Activated CD4-positive, alpha-beta memory T cell treated with anti-CD3 and anti-CD28 coated beads for 36 hours (primary cell): ENCODE results near the gene AKAP4. TPM values are rescaled to one million over a fixed set of nuclear protein-coding genes. Genes with fewer than 3 reads are reported as not detected.

Experiments
- CTCF ChIA-PET: fragments of 350-600 bp; sonication (Branson Sonifier 250); formaldehyde crosslinking; loops from one replicate; lab custom pipeline; 2021; ENCODE audit warnings: antibody characterized with exemption, inconsistent platforms; lab: Charles Lee
- POLR2A ChIA-PET: fragments of 350-600 bp; sonication (Branson Sonifier 250); formaldehyde crosslinking; loops from one replicate; lab custom pipeline; 2021; ENCODE audit warnings: antibody characterized with exemption; lab: Charles Lee
- DNase-seq: peaks from one replicate; pipeline ENCODE4 v3.0.0-alpha.2; 2020
- H3K27ac Mint-ChIP-seq: one replicate; pipeline ENCODE4 v1.8.0; 2021; ENCODE audit warnings: mixed read lengths
- H3K27me3 Mint-ChIP-seq: one replicate; pipeline ENCODE4 v1.8.0; 2021; ENCODE audit warnings: mixed read lengths
- H3K36me3 Mint-ChIP-seq: one replicate; pipeline ENCODE4 v1.8.0; 2021; ENCODE audit warnings: mixed read lengths
- H3K4me1 Mint-ChIP-seq: one replicate; pipeline ENCODE4 v1.8.0; 2021; ENCODE audit warnings: low read depth, mixed read lengths
- H3K4me3 Mint-ChIP-seq: one replicate; pipeline ENCODE4 v1.8.0; 2021; ENCODE audit warnings: mild to moderate bottlenecking, mixed read lengths
- H3K9me3 Mint-ChIP-seq: one replicate; pipeline ENCODE4 v1.8.0; 2021; ENCODE audit warnings: mixed read lengths
- intact Hi-C: fragments of 100-400 bp; cut with micrococcal nuclease; formaldehyde crosslinking; loops from one replicate; pipeline ENCODE4 v1.15.1; 2023
- total RNA-seq, 2 experiments: library from RNA; stranded (reverse); gene quantifications; one replicate each; pipeline ENCODE4 v1.2.3, GENCODE V29; 2021

Gene AKAP4, protein sequence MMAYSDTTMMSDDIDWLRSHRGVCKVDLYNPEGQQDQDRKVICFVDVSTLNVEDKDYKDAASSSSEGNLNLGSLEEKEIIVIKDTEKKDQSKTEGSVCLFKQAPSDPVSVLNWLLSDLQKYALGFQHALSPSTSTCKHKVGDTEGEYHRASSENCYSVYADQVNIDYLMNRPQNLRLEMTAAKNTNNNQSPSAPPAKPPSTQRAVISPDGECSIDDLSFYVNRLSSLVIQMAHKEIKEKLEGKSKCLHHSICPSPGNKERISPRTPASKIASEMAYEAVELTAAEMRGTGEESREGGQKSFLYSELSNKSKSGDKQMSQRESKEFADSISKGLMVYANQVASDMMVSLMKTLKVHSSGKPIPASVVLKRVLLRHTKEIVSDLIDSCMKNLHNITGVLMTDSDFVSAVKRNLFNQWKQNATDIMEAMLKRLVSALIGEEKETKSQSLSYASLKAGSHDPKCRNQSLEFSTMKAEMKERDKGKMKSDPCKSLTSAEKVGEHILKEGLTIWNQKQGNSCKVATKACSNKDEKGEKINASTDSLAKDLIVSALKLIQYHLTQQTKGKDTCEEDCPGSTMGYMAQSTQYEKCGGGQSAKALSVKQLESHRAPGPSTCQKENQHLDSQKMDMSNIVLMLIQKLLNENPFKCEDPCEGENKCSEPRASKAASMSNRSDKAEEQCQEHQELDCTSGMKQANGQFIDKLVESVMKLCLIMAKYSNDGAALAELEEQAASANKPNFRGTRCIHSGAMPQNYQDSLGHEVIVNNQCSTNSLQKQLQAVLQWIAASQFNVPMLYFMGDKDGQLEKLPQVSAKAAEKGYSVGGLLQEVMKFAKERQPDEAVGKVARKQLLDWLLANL
- not detected for total RNA-seq

DNA sequence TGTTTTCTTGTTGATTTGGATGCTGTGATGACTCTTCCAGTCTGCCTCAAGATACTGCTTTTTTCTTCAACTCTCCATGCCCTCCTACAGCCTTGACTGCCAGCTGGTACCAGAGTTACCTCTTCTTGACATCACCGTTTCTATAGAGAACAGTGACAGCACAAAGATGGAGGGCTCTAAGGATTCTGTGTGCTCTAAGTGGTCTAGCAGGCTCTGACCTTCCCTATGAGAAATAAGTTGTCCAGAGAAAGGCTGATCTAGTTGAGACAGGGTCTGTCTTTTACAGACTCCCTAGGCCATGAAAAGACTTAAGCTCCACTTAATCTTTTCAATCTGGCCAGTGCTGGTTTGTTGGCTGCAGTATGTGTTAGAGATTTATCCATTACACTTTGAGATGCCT lies at the start of gene AKAP4:
AKAP4 (minus strand) TSS at position 101 of the 400 bp plus-strand sequence. CDS start 118 bp downstream, outside the sequence.
- Mint-ChIP-seq H3K27ac (no peak within 1 kb of the TSS), H3K4me3 (no peak within 1 kb of the TSS), H3K4me1 (peaks cover 8% of the 10 kb centered on the region), H3K36me3 (no peaks in the 10 kb centered on the region), H3K27me3 (peaks cover 1% of the 10 kb centered on the region), H3K9me3 (no peaks in the 10 kb centered on the region)
- DNase-seq: no peak
- intact Hi-C loops: no loop called here
- ChIA-PET CTCF (no interaction called here), POLR2A (no interaction called here)

DNA sequence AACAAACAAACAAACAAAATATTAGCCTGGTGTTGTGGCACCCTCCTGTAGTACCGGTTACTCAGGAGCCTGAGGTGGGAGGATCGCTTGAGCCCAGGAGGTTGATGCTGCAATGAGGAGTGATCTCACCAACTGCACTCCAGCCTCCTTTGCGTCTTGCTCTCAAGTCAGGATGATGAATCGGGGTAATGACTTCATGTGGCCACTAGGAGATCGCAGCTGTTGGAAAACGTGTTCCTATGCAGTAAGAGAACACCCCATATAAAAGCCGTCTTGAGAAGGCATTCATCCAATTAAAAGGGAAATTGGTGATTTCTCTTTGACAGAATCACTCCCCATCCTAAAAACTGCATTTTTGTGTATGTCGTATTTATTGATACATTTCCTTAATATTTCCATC lies 10.7 kb upstream of the AKAP4 start:
- intact Hi-C loops: no loop called here
- H3K27ac Mint-ChIP-seq: no peak overlapping the region
- H3K9me3 Mint-ChIP-seq: no peaks in the 10 kb centered on the region

DNA sequence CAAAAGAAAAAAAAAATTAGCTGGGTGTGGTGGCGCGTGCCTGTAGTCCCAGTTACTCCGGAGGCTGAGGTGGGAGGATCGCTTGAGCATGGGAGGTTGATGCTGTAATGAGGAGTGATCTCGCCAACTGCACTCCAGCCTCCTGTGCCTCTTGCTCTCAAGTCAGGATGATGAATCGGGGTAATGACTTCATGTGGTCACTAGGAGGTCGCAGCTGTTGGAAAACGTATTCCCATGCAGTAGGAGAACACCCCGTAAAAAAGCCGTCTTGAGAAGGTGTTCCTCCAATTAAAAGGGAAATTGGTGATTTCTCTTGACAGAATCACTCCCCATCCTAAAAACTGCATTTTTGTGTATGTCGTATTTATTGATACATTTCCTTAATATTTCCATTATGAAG lies 5.9 kb upstream of the AKAP4 start:
- Mint-ChIP-seq H3K4me3 (no peak overlapping the region), H3K27me3 (no peaks in the 10 kb centered on the region), H3K27ac (no peak overlapping the region), H3K9me3 (no peaks in the 10 kb centered on the region), H3K4me1 (peaks cover 8% of the 10 kb centered on the region), H3K36me3 (no peaks in the 10 kb centered on the region)
- CTCF ChIA-PET: no interaction called here
- intact Hi-C loops: no loop called here
- no peak for DNase-seq
- POLR2A ChIA-PET: no interaction called here

More for the DNA sequence above, 10.7 kb upstream of the AKAP4 start:
- Mint-ChIP-seq H3K27me3 (no peaks in the 10 kb centered on the region), H3K4me3 (no peak overlapping the region), H3K36me3 (no peaks in the 10 kb centered on the region), H3K4me1 (no peaks in the 10 kb centered on the region)
- POLR2A ChIA-PET: no interaction called here
- CTCF ChIA-PET: no interaction called here
- no peak for DNase-seq

DNA sequence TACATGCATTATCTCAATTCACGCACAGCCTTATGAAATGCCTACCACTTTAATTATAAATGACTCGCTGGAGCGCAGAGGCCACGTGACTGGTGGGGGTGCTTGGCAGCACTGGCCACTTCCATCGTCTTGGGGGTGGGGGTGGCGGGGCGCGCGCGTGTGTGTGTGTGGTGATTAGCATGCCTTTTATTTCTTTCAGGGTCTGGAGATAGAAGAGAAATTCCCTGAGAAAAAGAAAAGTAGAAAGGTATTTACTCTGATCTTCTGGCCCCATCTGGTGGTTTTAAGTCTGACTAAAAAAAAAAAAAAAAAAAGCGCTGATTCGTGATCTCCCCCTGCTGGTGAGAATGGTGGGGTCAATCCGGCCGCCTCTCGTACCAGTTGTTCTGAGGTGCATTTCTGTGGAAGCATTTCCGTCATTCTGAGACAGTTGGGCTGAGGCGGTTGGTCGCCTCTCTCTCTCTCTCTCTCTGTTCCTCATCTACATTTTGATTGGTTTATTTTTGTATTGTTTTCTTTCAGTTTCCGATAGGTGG lies 3.6 kb upstream of the AKAP4 start, which contains the start of gene CCNB3:
CCNB3 (plus strand) TSS at position 402 of the 536 bp plus-strand sequence. CDS start 80,399 bp downstream, outside the sequence.
- Mint-ChIP-seq H3K27ac (peak within 1 kb of the TSS; percentile 88), H3K9me3 (no peaks in the 10 kb centered on the region), H3K4me1 (peaks cover 8% of the 10 kb centered on the region), H3K4me3 (peak within 1 kb of the TSS; percentile 66), H3K36me3 (no peaks in the 10 kb centered on the region), H3K27me3 (no peaks in the 10 kb centered on the region)
- ChIA-PET CTCF (interaction anchor here (0.7 to 1.2 kb wide), 4 partner anchors 19 to 540 kb away, joined by 3 read pairs; partner anchors contain the start of gene CLCN5), POLR2A (interaction anchor here (0.6 to 0.7 kb wide), 2 partner anchors 378 to 972 kb away, joined by 3 read pairs; no protein-coding TSS in a partner anchor)
- intact Hi-C loops: loop anchor here (2.0 kb wide), 1 partner anchor 282 kb away; the partner anchor contains the start of gene CLCN5
- DNase-seq: peak; percentile 77

DNA sequence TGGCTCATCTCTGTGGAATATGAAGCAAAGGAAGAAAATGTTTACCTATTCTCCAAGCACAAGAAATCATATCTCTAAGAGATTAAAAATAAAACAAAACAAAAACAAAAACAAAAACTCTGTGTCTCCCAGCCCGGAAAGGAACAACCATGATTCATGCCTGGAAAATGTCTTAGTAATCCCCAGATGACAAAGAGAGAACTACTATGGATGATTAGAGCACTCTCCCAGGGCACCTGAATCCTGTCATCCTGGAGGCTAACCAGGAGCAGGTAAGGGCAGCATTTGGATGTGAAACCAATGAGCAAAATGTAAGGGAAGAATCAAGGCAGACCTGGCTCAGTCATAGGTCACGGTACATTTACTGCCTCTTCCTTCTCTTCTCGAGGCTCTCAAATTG lies 1.7 kb upstream of the AKAP4 start:
- Mint-ChIP-seq H3K36me3 (no peaks in the 10 kb centered on the region), H3K4me3 (no peak overlapping the region), H3K27me3 (peaks cover 1% of the 10 kb centered on the region), H3K27ac (no peak overlapping the region), H3K4me1 (peaks cover 8% of the 10 kb centered on the region), H3K9me3 (no peaks in the 10 kb centered on the region)
- intact Hi-C loops: no loop called here
- no peak for DNase-seq
- ChIA-PET CTCF (no interaction called here), POLR2A (no interaction called here)

DNA sequence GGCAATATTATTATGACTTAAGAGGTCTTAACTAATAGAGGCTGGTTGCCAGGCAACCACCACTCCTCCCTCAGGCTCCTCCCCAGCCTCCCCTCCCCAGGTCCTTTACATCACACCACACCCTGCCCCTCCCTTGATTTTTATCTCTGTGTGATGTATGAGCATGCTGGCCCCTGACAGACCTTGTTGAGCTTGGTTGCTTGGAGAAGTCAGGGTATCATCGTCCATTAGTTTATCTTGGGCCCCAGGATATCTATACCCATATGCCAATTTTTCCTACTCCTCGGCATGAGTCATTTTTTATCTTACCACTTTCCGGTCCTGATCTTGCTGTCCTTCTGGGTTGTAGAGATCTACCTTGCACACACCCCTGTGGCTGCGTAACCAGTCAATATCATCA lies 2.5 kb downstream of the AKAP4 start:
- peaks cover 1% of the 10 kb centered on the region for H3K27me3 Mint-ChIP-seq
- intact Hi-C loops: no loop called here
- H3K9me3 Mint-ChIP-seq: no peaks in the 10 kb centered on the region
- DNase-seq: no peak
- no peak overlapping the region for H3K27ac Mint-ChIP-seq
- H3K4me1 Mint-ChIP-seq: no peaks in the 10 kb centered on the region
- ChIA-PET POLR2A (no interaction called here), CTCF (no interaction called here)
- no peak overlapping the region for H3K4me3 Mint-ChIP-seq
- H3K36me3 Mint-ChIP-seq: no peaks in the 10 kb centered on the region

DNA sequence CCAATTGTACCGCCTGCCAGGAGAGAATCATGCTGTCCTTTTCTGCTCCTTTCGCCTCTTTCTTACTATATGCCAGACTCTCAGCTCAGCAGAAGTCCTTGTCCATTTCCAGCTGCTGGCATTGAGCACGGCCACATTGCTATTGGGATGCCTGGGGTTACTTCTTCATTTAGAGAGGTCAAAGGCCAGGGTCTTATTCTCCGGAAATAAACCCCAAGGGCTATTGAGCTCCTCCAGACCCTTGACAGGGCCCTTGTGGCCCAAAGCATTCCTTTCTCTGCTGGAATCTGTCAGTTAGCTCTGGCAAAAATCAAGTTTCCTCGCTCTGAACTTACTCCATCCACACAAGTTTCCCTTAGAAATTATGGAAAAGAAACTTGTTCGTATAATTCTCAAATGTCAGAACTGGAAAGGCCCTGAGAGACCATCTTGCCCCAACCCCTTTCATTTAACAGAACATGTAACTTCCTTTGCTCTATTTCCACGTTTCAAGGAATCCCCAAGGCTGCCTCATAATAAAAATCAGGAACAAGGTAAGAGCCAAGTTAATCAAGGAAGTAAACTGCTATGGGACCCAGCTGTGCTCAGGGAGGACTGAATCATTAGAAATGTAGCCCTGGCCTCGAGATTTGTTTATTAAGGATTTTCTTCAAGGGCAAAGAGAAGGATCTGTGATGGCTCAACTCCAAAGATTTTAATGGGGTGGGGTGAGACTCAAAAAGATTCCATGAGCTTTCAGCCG lies 11.8 kb downstream of the AKAP4 start:
- H3K27ac Mint-ChIP-seq: no peak overlapping the region
- DNase-seq: no peak
- ChIA-PET CTCF (no interaction called here), POLR2A (no interaction called here)
- no peaks in the 10 kb centered on the region for H3K4me1 Mint-ChIP-seq
- H3K4me3 Mint-ChIP-seq: no peak overlapping the region
- no peaks in the 10 kb centered on the region for H3K36me3 Mint-ChIP-seq
- H3K27me3 Mint-ChIP-seq: no peaks in the 10 kb centered on the region
- no peaks in the 10 kb centered on the region for H3K9me3 Mint-ChIP-seq
- intact Hi-C loops: no loop called here

DNA sequence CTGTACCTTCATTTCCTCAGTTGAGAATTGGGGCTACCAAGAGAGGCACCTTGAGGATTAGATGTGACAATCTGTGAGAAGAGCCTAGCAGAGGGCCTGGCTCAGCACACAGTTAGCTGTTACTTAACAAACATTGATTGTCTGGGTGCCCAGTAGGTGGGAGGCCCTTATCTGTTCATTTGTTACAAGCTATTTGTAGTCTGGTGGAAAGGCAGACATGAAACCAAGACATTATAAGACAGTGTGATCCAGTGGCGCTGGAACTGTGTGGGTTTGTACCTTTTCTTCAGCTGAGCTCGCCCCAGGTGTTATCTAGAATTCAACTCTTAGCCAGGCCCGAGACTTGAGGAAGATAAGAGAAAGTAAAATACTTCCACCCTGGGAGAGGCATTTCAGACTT lies 16.9 kb downstream of the AKAP4 start:
- Mint-ChIP-seq H3K36me3 (no peaks in the 10 kb centered on the region), H3K4me3 (no peak overlapping the region), H3K27me3 (peaks cover 4% of the 10 kb centered on the region), H3K27ac (no peak overlapping the region), H3K4me1 (no peaks in the 10 kb centered on the region), H3K9me3 (no peaks in the 10 kb centered on the region)
- ChIA-PET CTCF (no interaction called here), POLR2A (no interaction called here)
- no peak for DNase-seq
- intact Hi-C loops: no loop called here

DNA sequence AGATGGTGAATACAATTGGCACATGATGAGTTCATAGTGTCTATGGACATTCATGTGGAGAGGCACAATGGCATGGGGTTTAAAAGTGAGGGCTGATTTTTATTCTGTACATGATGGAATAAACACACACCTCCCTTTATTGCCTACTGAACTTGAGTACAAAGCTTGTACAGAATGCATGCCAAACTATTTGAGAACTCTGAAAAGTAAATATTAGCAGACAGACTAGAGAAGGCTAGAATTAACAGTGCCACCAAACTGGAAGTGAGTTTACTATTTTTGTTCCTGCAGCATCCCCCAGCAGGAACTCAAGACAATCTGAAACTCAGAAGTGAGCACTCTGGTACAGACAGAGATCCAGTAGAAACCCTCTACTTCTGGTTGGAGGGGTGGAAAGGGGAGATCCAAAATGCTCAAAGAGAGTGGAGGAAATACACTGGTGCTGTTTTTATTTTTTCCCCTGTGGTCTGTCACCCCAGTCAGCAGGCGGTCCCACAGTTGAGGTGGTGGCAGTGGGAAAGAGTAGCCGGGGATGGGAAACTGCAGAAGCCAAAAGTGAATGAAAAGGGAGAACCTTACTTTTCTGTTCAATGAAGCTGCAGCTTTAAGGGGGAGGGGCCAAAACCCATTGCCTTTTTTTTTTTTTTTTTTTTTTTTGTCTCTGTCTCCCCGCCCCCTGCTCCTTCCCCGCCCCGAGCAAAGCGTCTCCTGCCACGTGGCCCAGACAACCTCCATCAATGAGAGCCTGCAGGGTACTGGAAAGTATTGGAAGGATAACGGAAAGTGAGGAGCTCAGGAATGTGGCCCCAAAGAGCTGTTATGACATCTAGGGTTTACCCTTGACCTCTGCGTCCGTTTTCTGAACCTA lies 20.5 kb downstream of the AKAP4 start:
- Mint-ChIP-seq H3K9me3 (no peaks in the 10 kb centered on the region), H3K27me3 (peaks cover 4% of the 10 kb centered on the region), H3K4me3 (no peak overlapping the region), H3K36me3 (no peaks in the 10 kb centered on the region), H3K27ac (no peak overlapping the region), H3K4me1 (no peaks in the 10 kb centered on the region)
- intact Hi-C loops: no loop called here
- ChIA-PET POLR2A (no interaction called here), CTCF (no interaction called here)
- DNase-seq: no peak

DNA sequence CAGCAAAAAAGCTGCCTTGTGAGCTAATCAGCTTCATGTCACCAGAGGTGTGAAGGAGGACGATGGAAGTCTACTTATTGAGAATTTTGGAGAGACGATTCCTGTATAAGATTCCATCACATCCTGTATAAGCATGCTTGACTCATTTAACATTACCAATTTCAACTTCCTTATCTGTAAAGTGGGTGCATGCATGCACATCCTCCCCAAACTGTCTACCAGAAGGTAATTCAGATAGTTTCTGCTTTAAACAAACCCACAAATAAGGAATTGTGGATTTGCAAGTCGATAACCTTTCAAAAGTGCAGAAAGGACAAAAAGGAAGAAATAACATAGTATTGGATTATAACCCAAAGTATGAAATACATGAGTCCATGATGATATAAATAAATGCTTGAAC lies 31.1 kb downstream of the AKAP4 start:
- peaks cover 4% of the 10 kb centered on the region for H3K9me3 Mint-ChIP-seq
- CTCF ChIA-PET: no interaction called here
- intact Hi-C loops: no loop called here
- peaks cover 11% of the 10 kb centered on the region for H3K4me1 Mint-ChIP-seq
- no peaks in the 10 kb centered on the region for H3K27me3 Mint-ChIP-seq
- H3K27ac Mint-ChIP-seq: no peak overlapping the region
- POLR2A ChIA-PET: no interaction called here
- H3K4me3 Mint-ChIP-seq: no peak overlapping the region
- DNase-seq: no peak
- H3K36me3 Mint-ChIP-seq: no peaks in the 10 kb centered on the region

DNA sequence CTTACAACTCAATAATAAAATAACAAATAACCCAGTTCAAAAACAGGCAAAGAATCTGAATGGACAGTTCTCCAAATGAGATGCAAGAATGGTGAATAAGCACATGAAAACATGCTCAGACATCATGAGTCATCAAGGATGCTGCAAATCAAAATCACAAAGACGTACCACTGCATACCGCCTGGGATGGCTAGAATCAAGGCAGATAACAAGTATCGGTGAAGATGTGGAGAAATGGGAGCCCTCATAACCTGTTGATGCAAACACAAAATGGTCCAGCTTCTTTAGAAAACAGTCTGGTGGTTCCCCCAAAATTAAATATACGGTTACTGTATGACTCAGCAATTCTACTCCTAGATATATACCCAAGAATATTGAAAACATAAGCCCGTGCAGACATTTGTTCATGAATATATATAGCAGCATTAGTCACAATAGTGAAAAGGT lies 32.5 kb downstream of the AKAP4 start:
- ChIA-PET CTCF (no interaction called here), POLR2A (no interaction called here)
- H3K4me3 Mint-ChIP-seq: no peak overlapping the region
- no peaks in the 10 kb centered on the region for H3K36me3 Mint-ChIP-seq
- peak; percentile 10 for DNase-seq
- no peaks in the 10 kb centered on the region for H3K9me3 Mint-ChIP-seq
- H3K27me3 Mint-ChIP-seq: no peaks in the 10 kb centered on the region
- peak overlapping the region; percentile 42 for H3K27ac Mint-ChIP-seq
- peaks cover 11% of the 10 kb centered on the region for H3K4me1 Mint-ChIP-seq
- intact Hi-C loops: no loop called here
